Measurements from ENCODE around the gene SLC6A6. TPM values are rescaled to one million over a fixed set of nuclear protein-coding genes. Genes with fewer than 3 reads are reported as not detected.
A peak's percentile ranks its signal among the peaks of the same experiment; 100 is the strongest.

The SLC6A6 gene
- total RNA-seq, 1 donor from 2014 or later: 35.4 TPM

DNA sequence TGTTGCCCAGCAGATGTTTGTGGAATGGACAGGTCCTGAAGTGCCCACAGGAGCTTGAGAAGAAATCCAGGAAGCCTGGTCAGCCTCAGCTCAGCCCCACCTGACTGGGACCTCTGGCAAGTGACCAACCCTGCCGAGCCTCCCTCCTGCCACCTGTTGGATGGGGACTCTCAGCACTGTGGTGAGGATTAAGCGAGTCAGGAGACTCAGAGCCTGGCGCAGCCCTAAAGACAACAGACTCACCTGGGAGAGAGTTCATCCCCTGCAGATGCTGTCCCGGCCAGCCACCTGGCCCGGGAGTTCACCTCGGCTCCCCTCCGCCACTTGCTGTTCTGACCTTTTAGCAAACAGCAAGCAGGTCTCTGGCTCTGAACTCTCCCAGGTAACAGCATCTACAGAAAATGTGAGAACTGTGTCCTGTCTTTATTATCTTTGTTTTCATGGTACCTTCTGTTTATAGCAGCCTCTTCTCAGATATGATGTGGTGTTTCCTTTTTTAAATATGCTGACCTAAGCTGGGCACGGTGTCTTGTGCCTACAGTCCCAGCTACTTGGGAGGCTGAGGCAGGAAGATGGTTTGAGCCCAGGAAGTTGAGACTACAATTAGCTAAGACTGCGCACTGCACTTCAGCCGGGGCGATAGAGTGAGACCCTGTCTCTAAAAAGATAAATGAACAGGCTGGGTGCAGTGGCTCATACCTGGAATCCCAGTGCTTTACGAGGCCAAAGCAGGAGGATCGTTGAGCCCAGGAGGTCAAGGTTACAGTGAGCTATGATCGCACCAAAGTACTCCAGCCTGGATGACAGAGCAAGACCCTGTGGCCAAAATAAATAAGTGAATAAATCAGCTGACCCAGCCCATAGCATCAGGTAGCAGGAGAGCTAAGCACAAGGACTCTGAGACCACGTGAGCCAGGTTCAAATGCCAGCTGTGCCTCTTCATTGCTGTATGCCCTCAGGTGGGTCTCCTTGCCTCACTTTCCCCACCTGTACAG is 32.4 kb upstream of the SLC6A6 start:
- peaks cover 57% of the 10 kb centered on the region for H3K4me1 ChIP-seq
- DNase-seq: no peak
- intact Hi-C loops (cut with micrococcal nuclease): no loop called here
- no peaks in the 10 kb centered on the region for H3K36me3 ChIP-seq
- H3K4me3 ChIP-seq: no peak overlapping the region
- peaks cover 36% of the 10 kb centered on the region for H3K27me3 ChIP-seq (ENCODE audit: low read depth)
- TF ChIP-seq CTCF (IDR thresholded peaks at IDR 0.05; ENCODE audit: borderline replicate concordance): peak; percentile 28
- no peaks in the 10 kb centered on the region for H3K9me3 ChIP-seq (replicated peaks)
- H3K27ac ChIP-seq (replicated peaks): peak overlapping the region; percentile 11

DNA sequence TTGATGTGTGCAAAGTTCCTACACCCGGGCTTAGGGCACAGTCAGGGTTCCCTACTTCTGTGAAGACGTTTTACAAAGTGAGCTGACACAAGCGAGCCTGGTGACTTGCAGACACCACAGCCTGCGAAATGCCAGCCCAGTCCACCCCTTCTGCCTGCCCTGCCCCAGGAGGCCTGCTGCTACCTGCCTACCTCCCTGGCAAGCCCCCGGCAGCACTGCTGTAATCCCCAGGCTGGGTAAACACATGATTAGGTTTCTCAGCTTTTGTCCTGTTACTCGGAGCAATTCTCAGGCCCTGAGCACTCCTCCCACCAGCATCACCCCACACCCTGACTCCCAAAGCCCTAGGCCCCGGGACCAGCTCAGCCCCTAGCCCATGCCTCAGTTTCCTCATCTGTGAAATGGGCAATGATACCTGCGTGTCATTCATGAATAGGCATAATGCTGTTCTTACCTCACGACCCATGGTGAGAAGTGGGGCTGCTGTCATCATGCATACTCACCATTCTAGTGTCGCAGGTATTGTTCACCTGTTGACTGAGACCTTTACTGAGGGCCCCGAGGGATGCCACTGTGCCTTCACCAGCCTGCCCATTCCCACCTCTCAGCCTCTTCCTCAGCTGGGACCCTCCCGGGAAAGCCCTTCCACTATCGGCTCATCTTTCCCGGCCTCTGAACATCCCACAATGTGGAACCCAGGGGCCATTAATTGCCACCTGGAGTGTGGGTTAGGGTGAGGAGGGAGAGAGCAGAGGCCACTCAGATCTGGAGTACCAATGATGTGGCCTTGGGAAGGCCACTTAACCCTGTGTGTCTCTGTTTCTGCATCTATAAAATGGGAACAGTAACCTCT is 31.5 kb upstream of the SLC6A6 start:
- Histone ChIP-seq H3K36me3 (no peaks in the 10 kb centered on the region), H3K27ac (replicated peaks) (peak overlapping the region; percentile 79), H3K4me1 (peaks cover 65% of the 10 kb centered on the region), H3K27me3 (ENCODE audit: low read depth) (peaks cover 32% of the 10 kb centered on the region), H3K4me3 (no peak overlapping the region), H3K9me3 (replicated peaks) (no peaks in the 10 kb centered on the region)
- no peak for DNase-seq
- intact Hi-C loops (cut with micrococcal nuclease): no loop called here
- no peak for TF ChIP-seq CTCF (IDR thresholded peaks at IDR 0.05; ENCODE audit: borderline replicate concordance)

GRCh38 chr3:14371573-14372474 is 30.6 kb upstream of the SLC6A6 start:
- intact Hi-C loops (cut with micrococcal nuclease): no loop called here
- DNase-seq: peak; percentile 89
- peak overlapping the region; percentile 79 for H3K27ac ChIP-seq (replicated peaks)

DNA sequence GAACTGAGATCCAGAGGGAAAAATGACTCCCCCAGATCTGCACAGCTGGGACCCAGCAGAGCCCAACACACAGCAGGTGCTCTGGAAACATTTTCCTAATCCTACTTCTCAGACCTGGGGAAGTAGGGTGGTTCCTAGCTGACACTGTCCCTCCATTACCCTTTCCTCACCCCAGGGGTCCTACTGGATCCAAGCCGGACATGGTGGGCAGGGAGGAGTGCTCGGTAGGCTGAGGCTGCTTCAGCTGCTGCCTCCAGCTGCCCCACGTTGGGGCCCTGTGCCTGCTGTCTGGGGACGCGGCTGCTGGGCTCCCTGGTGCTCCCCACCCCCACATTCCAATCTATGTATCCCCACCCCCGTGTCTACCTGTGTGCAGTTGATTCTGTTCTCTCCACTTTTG is 29.8 kb upstream of the SLC6A6 start:
- no peak for DNase-seq
- peaks cover 17% of the 10 kb centered on the region for H3K27me3 ChIP-seq (ENCODE audit: low read depth)
- no peaks in the 10 kb centered on the region for H3K9me3 ChIP-seq (replicated peaks)
- H3K4me1 ChIP-seq: peaks cover 77% of the 10 kb centered on the region
- H3K27ac ChIP-seq (replicated peaks): peak overlapping the region; percentile 79
- TF ChIP-seq CTCF (IDR thresholded peaks at IDR 0.05; ENCODE audit: borderline replicate concordance): no peak
- H3K36me3 ChIP-seq: no peaks in the 10 kb centered on the region
- intact Hi-C loops (cut with micrococcal nuclease): no loop called here
- H3K4me3 ChIP-seq: no peak overlapping the region

More at GRCh38 chr3:14371573-14372474, 30.6 kb upstream of the SLC6A6 start:
- Histone ChIP-seq H3K36me3 (no peaks in the 10 kb centered on the region), H3K4me1 (peaks cover 69% of the 10 kb centered on the region), H3K27me3 (ENCODE audit: low read depth) (peaks cover 24% of the 10 kb centered on the region), H3K4me3 (no peak overlapping the region), H3K9me3 (replicated peaks) (no peaks in the 10 kb centered on the region)
- TF ChIP-seq CTCF (IDR thresholded peaks at IDR 0.05; ENCODE audit: borderline replicate concordance): peak; percentile 16

All from left ventricle myocardium inferior (tissue), 1 donor.